Ishikawa (cell line): Measurements from ENCODE around the gene ZSWIM3.

Experiments used
- CEBPB ChIP-seq: IDR thresholded peaks from 2 replicates; pipeline ENCODE4 v1.6.1; 2012
- CREB1 ChIP-seq: IDR thresholded peaks from 2 replicates; pipeline ENCODE4 v1.6.1; 2012; ENCODE audit warnings: low read depth
- EGR1 ChIP-seq: IDR thresholded peaks from 2 replicates; pipeline ENCODE4 v1.6.1; 2012
- EP300 ChIP-seq: IDR thresholded peaks from 2 replicates; pipeline ENCODE4 v1.6.1; 2012; ENCODE audit warnings: borderline replicate concordance
- FOXM1 ChIP-seq: IDR thresholded peaks from 2 replicates; pipeline ENCODE4 v1.6.1; 2012; ENCODE audit warnings: low read depth, borderline replicate concordance
- NFIC ChIP-seq: IDR thresholded peaks from 2 replicates; pipeline ENCODE4 v1.6.1; 2012
- RAD21 ChIP-seq: IDR thresholded peaks from 2 replicates; pipeline ENCODE4 v1.6.1; 2012; ENCODE audit warnings: low read depth
- TAF1 ChIP-seq: IDR thresholded peaks from 2 replicates; pipeline ENCODE4 v1.6.1; 2012; ENCODE audit warnings: low read depth, mild to moderate bottlenecking
- TCF12 ChIP-seq: IDR thresholded peaks from 2 replicates; pipeline ENCODE4 v1.6.1; 2012; ENCODE audit warnings: low read depth
- TEAD4 ChIP-seq: IDR thresholded peaks from 2 replicates; pipeline ENCODE4 v1.6.1; 2012
- YY1 ChIP-seq: IDR thresholded peaks from 2 replicates; pipeline ENCODE4 v1.6.1; 2012; ENCODE audit warnings: low read depth
- ZBTB7A ChIP-seq: IDR thresholded peaks from 2 replicates; pipeline ENCODE4 v1.6.1; 2012; ENCODE audit warnings: low read depth
- TF ChIP-seq, protein P1 (sequence below): IDR thresholded peaks from 2 replicates; pipeline ENCODE4 v1.6.1; 2012; ENCODE audit warnings: low read depth, mild to moderate bottlenecking
- TF ChIP-seq, protein P2 (sequence below): IDR thresholded peaks from 2 replicates; pipeline ENCODE4 v1.6.1; 2012
- TF ChIP-seq, protein P3 (sequence below): IDR thresholded peaks from 2 replicates; pipeline ENCODE4 v1.6.1; 2012

Gene ZSWIM3

DNA sequence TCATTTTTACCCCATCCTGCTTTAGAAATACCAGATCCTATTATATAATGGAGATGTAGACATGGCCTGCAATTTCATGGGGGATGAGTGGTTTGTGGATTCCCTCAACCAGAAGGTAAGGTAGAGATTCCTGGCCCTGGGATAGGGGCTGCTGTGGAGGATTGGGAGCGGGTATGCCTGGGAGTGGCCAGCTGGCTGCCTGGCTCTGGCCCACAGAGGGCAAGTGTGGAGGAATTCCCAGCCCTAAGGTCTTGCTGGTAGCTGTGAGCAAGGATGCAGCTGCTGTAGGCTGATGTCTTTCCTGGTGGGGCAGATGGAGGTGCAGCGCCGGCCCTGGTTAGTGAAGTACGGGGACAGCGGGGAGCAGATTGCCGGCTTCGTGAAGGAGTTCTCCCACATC is 40.3 kb downstream of the ZSWIM3 start:
- TF ChIP-seq TAF1 (no peak), FOXM1 (no peak), EP300 (no peak), RAD21 (no peak), TCF12 (no peak), YY1 (no peak), NFIC (no peak), CREB1 (no peak), TEAD4 (no peak), EGR1 (no peak), CEBPB (no peak), ZBTB7A (no peak)
- TF ChIP-seq, protein P1, sequence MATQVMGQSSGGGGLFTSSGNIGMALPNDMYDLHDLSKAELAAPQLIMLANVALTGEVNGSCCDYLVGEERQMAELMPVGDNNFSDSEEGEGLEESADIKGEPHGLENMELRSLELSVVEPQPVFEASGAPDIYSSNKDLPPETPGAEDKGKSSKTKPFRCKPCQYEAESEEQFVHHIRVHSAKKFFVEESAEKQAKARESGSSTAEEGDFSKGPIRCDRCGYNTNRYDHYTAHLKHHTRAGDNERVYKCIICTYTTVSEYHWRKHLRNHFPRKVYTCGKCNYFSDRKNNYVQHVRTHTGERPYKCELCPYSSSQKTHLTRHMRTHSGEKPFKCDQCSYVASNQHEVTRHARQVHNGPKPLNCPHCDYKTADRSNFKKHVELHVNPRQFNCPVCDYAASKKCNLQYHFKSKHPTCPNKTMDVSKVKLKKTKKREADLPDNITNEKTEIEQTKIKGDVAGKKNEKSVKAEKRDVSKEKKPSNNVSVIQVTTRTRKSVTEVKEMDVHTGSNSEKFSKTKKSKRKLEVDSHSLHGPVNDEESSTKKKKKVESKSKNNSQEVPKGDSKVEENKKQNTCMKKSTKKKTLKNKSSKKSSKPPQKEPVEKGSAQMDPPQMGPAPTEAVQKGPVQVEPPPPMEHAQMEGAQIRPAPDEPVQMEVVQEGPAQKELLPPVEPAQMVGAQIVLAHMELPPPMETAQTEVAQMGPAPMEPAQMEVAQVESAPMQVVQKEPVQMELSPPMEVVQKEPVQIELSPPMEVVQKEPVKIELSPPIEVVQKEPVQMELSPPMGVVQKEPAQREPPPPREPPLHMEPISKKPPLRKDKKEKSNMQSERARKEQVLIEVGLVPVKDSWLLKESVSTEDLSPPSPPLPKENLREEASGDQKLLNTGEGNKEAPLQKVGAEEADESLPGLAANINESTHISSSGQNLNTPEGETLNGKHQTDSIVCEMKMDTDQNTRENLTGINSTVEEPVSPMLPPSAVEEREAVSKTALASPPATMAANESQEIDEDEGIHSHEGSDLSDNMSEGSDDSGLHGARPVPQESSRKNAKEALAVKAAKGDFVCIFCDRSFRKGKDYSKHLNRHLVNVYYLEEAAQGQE: no peak
- TF ChIP-seq, protein P2, sequence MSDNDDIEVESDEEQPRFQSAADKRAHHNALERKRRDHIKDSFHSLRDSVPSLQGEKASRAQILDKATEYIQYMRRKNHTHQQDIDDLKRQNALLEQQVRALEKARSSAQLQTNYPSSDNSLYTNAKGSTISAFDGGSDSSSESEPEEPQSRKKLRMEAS: no peak
- TF ChIP-seq, protein P3, sequence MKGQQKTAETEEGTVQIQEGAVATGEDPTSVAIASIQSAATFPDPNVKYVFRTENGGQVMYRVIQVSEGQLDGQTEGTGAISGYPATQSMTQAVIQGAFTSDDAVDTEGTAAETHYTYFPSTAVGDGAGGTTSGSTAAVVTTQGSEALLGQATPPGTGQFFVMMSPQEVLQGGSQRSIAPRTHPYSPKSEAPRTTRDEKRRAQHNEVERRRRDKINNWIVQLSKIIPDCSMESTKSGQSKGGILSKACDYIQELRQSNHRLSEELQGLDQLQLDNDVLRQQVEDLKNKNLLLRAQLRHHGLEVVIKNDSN: no peak

DNA sequence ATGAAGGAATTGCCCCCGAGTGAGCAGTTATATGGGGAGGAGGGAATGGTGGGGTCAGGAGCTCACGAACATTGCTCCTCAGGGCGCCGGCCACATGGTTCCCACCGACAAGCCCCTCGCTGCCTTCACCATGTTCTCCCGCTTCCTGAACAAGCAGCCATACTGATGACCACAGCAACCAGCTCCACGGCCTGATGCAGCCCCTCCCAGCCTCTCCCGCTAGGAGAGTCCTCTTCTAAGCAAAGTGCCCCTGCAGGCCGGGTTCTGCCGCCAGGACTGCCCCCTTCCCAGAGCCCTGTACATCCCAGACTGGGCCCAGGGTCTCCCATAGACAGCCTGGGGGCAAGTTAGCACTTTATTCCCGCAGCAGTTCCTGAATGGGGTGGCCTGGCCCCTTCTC is 40.9 kb downstream of the ZSWIM3 start:
- no peak for TF ChIP-seq RAD21
- no peak for TF ChIP-seq TEAD4
- TF ChIP-seq, protein P3: no peak
- TF ChIP-seq YY1: no peak
- TF ChIP-seq TAF1: no peak
- TF ChIP-seq, protein P1: no peak
- no peak for TF ChIP-seq EP300

- TF ChIP-seq TEAD4 (no peak), RAD21 (no peak), CEBPB (no peak), FOXM1 (no peak)
Measured at GRCh38 chr20:45899046-45899835, 41.8 kb downstream of the ZSWIM3 start.

GRCh38 chr20:45902199-45902701 is 44.8 kb downstream of the ZSWIM3 start:
- TF ChIP-seq RAD21: no peak
- TF ChIP-seq ZBTB7A: no peak

GRCh38 chr20:45904583-45905504 is 47.4 kb downstream of the ZSWIM3 start:
- TF ChIP-seq EP300 (no peak), EGR1 (no peak), YY1 (no peak), RAD21 (no peak), NFIC (no peak)

DNA sequence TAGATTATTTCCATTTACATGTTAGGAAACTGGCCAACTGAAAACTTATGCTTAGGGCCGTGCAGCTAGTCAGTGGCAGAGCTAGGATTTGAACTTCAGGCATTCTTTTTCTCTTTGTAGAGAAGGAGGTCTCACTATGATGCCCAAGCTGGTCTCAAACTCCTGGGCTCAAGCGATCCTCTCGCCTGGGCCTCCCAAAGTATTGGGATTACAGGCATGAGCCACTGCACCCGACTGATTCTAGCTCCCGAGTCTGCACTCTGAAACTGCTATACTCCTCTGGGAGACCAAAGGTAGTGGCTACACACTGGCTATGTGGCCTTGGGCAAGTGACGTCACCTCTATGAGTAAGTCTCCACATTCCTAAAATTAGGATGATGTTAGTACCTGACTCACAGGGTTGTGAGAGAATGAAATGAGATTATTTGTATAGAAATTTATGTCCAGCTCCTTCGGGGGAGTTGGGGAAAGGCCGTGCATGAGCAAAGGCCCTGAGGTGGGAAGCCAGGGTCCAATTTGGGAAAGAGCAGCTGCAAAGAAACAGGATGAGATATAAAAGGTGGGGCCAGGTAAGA is 48.2 kb downstream of the ZSWIM3 start:
- TF ChIP-seq FOXM1 (no peak), YY1 (no peak), TEAD4 (no peak), EGR1 (no peak), RAD21 (no peak), EP300 (no peak), TAF1 (no peak), TCF12 (no peak), NFIC (no peak), ZBTB7A (no peak), CEBPB (no peak), CREB1 (no peak)
- TF ChIP-seq, protein P1: no peak
- TF ChIP-seq, protein P3: no peak
